GM19025 (cell line): ENCODE results near the gene F13A1.

Source experiments
- ATAC-seq: cut with Tn5 transposase; IDR thresholded peaks from one replicate; pipeline ENCODE4 v1.9.1; 2021; ENCODE audit warnings: mild to moderate bottlenecking, low read depth, moderate library complexity; ENCODE audit not compliant: unreplicated experiment

Gene F13A1

GRCh38 chr6:6201200-6201599 lies 119.3 kb downstream of the F13A1 start:
- no peak for ATAC-seq

- no peak for ATAC-seq
Measured at GRCh38 chr6:6199678-6200077, 120.8 kb downstream of the F13A1 start.

- no peak for ATAC-seq
Measured at GRCh38 chr6:6196762-6197161, 123.7 kb downstream of the F13A1 start.

- no peak for ATAC-seq
Measured at GRCh38 chr6:6195080-6195479, 125.4 kb downstream of the F13A1 start.

GRCh38 chr6:6193221-6193745 lies 127.2 kb downstream of the F13A1 start:
- no peak for ATAC-seq

GRCh38 chr6:6191909-6192308 lies 128.6 kb downstream of the F13A1 start:
- ATAC-seq: no peak

GRCh38 chr6:6191476-6191875 lies 129.0 kb downstream of the F13A1 start:
- no peak for ATAC-seq

GRCh38 chr6:6180684-6181083 lies 139.8 kb downstream of the F13A1 start:
- ATAC-seq: no peak

- ATAC-seq: no peak
Measured at GRCh38 chr6:6179858-6180623, 140.4 kb downstream of the F13A1 start.

GRCh38 chr6:6178795-6179194 lies 141.7 kb downstream of the F13A1 start:
- no peak for ATAC-seq

- no peak for ATAC-seq
Measured at GRCh38 chr6:6177754-6178153, 142.7 kb downstream of the F13A1 start.

GRCh38 chr6:6176586-6177228 lies 143.8 kb downstream of the F13A1 start:
- ATAC-seq: no peak

GRCh38 chr6:6176127-6176526 lies 144.3 kb downstream of the F13A1 start:
- ATAC-seq: no peak

GRCh38 chr6:6169141-6169540 lies 151.3 kb downstream of the F13A1 start:
- ATAC-seq: no peak

GRCh38 chr6:6166064-6166463 lies 154.4 kb downstream of the F13A1 start:
- ATAC-seq: no peak

- ATAC-seq: no peak
Measured at GRCh38 chr6:6164367-6164766, 156.1 kb downstream of the F13A1 start.

- ATAC-seq: no peak
Measured at GRCh38 chr6:6154335-6154734, 166.1 kb downstream of the F13A1 start.

- ATAC-seq: no peak
Measured at GRCh38 chr6:6152060-6152459, 168.4 kb downstream of the F13A1 start.

- ATAC-seq: no peak
Measured at GRCh38 chr6:6148192-6148815, 172.2 kb downstream of the F13A1 start.

- ATAC-seq: no peak
Measured at GRCh38 chr6:6131492-6132109, 188.9 kb downstream of the F13A1 start.

- ATAC-seq: no peak
Measured at GRCh38 chr6:6125495-6125894, 195.0 kb downstream of the F13A1 start.
